NCI-H526 treated with DMSO at 0.1 percent for 48 hours (cell line): ENCODE measurements around the gene KCNT1.
A peak's percentile ranks its signal among the peaks of the same experiment; 100 is the strongest.
"Not testable (repeated sequence)": the region's sequence is repeated elsewhere in the genome, so short reads cannot be mapped to it uniquely, and the experiment has no call there.

Source experiments
- DNase-seq: peaks from one replicate; lab custom pipeline; 2025; lab: John Stamatoyannopoulos, UW

The KCNT1 gene

DNA sequence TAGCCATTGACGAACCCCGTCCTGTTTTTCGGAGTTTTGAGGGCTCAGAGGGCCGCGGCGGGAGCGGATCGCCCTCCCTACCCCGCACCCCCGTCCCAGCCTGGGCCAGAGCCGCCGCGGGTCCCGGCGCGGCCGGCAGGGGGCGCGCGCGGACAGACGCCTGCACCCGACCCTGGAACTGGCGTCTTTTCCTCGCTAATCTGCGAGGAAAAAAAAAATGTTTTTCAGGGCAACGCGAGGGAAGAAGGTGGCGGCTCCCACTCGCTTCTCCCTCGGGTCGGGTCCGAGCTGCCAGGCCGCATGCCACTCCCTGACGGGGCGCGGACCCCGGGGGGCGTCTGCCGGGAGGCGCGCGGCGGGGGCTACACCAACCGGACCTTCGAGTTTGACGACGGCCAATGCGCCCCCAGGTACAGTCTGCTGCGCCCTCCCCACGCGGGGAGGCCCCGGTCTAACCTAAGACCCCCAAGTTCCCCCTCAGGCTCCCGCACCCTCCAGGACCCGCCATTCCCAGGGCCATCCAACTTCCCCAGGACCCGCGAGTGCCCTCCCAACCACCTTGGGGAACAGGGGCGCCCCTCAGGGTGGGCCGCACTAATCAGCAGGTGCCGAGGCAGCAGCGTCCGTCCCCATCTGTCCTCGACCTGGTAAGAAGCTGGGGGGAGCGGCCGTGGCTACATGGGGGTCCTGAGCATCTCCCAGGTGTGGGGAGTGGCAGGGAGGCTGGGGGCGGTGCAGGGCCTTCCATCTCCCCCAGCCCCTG, at the start of gene KCNT1:
TSS of gene KCNT1 (plus strand) at position 227 of the 763 bp plus-strand sequence. CDS start at position 301, 74 bp downstream.
- DNase-seq, result peak; percentile 13

GRCh38 chr9:135655317-135655716, 46.7 kb upstream of the KCNT1 start:
- DNase-seq, result no peak

- DNase-seq, result no peak
Observed at GRCh38 chr9:135657416-135657815, 44.6 kb upstream of the KCNT1 start.

- no peak for DNase-seq
Observed at GRCh38 chr9:135659252-135659651, 42.7 kb upstream of the KCNT1 start.

DNA sequence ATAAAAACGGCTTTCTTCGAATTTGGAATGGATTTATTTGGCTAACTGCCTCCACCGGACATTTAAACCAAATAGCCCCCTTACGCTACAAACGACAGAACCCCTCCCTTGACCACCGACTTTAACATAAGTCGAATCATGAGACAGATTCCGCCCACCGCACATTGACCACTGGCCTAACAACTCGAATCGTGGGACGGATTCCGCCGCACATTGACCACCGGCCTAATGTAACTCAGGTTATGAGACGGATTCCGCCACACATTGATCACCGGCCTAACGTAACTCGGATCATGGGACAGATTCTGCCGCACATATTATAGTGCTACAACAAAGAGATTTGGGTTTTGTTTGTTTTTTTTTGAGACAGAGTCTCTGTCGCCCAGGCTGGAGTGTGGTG, 41.6 kb upstream of the KCNT1 start:
- DNase-seq, result no peak

- DNase-seq, result no peak
Observed at GRCh38 chr9:135661816-135662560, 40.0 kb upstream of the KCNT1 start.

DNA sequence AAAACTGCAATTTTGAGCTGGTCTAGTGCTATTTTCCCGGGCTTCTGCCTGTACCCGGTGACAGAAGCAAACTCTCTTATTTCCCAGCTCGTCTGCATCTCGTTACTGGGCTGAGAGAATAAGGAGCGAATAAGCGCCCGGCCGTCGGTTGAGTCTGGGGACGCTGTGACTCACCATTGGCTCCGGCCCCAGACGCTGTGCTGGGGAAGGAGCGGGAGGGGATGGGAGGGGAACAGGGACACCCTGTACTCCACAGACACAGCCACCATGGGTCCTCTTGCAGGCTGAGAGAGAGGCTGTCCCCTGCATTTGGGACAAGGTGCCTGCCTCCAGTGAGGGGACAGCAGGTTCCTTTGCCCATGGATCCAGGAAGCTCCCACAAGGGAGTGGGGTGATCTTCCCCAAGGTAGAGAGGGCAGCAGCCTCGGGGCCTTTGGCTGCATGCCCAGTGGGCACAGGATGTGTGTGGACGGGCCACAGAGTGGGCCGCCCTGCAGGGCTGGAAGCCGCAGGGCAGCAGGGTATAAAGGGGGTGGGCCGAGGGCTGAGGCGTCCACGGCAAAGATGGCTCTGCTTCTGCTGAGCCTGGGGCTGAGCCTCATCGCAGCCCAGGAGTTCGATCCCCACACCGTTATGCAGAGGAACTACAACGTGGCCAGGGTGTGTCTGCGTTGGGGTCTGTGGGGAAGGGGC, 39.1 kb upstream of the KCNT1 start, which contains the start of gene LCN9:
TSS of gene LCN9 (plus strand) at position 552 of the 693 bp plus-strand sequence. CDS start at position 565, 13 bp downstream.
- DNase-seq, result no peak

GRCh38 chr9:135663451-135663770, 38.6 kb upstream of the KCNT1 start:
- no peak for DNase-seq

DNA sequence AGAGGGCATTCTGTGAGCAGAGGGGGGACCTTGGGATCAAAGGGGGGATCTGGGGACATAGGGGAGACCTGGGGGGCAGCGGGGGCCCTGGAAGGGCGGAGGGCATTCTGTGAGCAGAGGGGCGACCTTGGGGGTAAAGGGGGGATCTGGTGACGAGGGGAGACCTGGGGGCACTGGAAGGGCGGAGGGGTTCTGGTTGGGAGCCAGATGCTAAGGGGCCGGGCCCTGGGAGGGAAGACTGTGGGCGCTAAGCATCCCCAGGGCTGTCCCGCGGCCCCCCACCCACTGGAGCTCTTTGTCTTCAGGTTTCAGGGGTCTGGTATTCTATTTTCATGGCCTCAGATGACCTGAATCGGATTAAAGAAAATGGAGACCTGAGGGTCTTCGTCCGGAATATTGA, 38.1 kb upstream of the KCNT1 start:
- no peak for DNase-seq

GRCh38 chr9:135664266-135664665, 37.7 kb upstream of the KCNT1 start:
- DNase-seq, result no peak

- DNase-seq, result no peak
Observed at GRCh38 chr9:135664801-135665794, 36.9 kb upstream of the KCNT1 start.

GRCh38 chr9:135665795-135666189, 36.2 kb upstream of the KCNT1 start:
- DNase-seq, result no peak

- no peak for DNase-seq
Observed at GRCh38 chr9:135666534-135667462, 35.2 kb upstream of the KCNT1 start.

DNA sequence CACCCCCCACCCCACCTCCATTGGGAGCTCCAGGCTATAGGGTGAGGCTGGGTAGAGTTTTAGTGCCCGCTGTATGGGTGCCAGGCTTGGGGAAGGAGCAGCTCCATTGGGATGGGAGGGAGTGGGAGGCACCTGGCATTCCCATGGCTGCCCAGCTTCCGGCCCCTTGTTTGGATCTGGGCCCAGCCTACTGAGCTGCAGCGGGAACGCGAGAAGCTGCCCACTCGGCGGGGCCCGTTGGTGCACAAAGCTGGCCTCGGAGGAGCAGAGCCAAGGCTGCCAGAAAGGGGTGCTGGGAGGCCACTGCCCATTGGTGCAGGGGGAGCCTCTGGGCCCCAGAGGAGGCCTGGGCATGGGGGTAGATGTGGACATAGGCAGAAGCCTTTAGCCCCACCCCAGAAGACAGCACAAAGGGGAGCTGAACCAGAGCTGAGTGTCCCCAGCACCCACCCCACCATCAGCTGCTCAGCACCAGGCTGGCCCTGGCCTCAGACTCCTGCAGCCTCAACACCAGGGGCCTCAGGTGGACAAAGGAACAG, 34.5 kb upstream of the KCNT1 start:
- no peak for DNase-seq

DNA sequence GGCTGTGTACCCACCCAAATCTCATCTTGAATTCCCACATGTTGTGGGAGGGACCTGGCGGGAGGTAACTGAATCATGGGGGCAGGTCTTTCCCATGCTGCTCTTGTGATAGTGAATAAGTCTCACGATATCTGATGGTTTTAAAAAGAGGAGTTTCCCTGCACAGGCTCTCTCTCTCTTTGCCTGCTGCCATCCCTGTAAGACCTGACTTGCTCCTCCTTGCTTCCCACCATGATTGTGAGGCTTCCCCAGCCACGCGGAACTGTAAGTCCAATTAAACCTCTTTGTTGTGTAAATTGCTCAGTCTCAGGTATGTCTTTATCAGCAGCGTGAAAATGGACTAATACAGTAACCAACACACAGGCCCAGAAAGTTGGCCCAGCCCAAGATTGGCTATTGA, 33.0 kb upstream of the KCNT1 start:
- not testable (repeated sequence) for DNase-seq

- DNase-seq, result no peak
Observed at GRCh38 chr9:135669616-135670285, 32.2 kb upstream of the KCNT1 start.

- no peak for DNase-seq
Observed at GRCh38 chr9:135670721-135671590, 31.0 kb upstream of the KCNT1 start.

DNA sequence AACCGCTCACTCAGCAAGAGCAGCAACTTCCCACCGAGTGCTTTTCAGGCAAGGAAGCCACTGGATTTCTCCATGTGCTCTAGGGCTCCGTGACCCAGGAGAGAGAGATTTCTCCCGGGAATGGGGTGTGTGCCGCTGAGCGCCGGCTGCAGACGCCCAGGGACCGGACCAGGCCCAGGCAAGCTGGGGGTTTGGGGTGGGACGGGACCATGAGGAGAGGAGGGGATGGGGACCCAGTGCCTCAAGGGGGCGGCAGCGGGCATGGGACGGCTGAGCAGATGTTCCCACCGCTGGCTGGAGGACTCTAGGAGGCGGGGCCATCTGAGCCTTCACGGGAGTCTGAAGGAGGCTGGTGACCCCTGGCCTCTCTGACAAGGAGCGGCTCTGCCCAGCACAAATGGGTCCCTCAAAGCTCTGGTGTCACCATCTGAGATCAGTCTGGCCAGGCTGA, 30.4 kb upstream of the KCNT1 start:
- no peak for DNase-seq

GRCh38 chr9:135672786-135673185, 29.2 kb upstream of the KCNT1 start:
- DNase-seq, result not testable (repeated sequence)
